NCI-H1105 (cell line): Measurements from ENCODE around the gene UPF3B.
"Not testable (repeated sequence)": the region's sequence is repeated elsewhere in the genome, so short reads cannot be mapped to it uniquely, and the experiment has no call there.

Source experiments
- DNase-seq: peaks from one replicate; lab custom pipeline; 2025; lab: John Stamatoyannopoulos, UW

Gene UPF3B

GRCh38 chrX:119824221-119824620, 28.5 kb downstream of the UPF3B start:
- not testable (repeated sequence) for DNase-seq

- not testable (repeated sequence) for DNase-seq
Observed at GRCh38 chrX:119821703-119822102, 31.1 kb downstream of the UPF3B start.

GRCh38 chrX:119817130-119817690, 35.6 kb downstream of the UPF3B start:
- DNase-seq: no peak

GRCh38 chrX:119816300-119816699, 36.5 kb downstream of the UPF3B start:
- no peak for DNase-seq

GRCh38 chrX:119809185-119809666, 43.5 kb downstream of the UPF3B start:
- DNase-seq: no peak

- not testable (repeated sequence) for DNase-seq
Observed at GRCh38 chrX:119808461-119808860, 44.3 kb downstream of the UPF3B start.

- no peak for DNase-seq
Observed at GRCh38 chrX:119802546-119802945, 50.2 kb downstream of the UPF3B start.

- DNase-seq: no peak
Observed at GRCh38 chrX:119801253-119802221, 51.2 kb downstream of the UPF3B start.

GRCh38 chrX:119791437-119792231, 61.1 kb downstream of the UPF3B start, which contains the start of gene RPL39:
TSS of gene RPL39 (minus strand) at chrX:119791630. CDS start at chrX:119791576, 54 bp downstream.
- DNase-seq: peak; percentile 74

GRCh38 chrX:119790977-119791436, 61.8 kb downstream of the UPF3B start:
- peak; percentile 11 for DNase-seq

- no peak for DNase-seq
Observed at GRCh38 chrX:119784747-119785446, 67.9 kb downstream of the UPF3B start.
